ENCODE results near the gene SMG9. TPM values are rescaled to one million over a fixed set of nuclear protein-coding genes. Genes with fewer than 3 reads are reported as not detected.

The SMG9 gene
- polyA plus RNA-seq, 1 of the 3 experiments (the other 2 are of a cell fraction): 24.3 TPM

DNA sequence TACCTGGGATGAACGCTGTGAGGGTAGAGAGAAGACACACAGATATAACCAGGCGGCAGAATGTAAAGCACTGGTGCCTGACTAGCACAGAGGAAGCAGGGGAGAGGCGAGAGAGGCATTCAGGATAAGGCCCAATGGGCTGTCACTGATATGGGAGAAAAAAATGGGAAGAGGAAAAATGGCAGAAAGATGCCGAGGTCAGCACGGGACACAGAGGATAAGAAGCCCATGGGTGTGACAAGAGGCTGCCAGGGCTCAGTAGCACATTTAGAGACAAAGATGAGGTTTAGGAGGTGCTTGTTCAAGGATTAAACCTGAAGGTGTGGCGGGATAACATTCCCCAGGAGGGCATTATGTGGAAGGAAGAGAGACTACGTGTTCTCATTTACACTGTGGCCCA lies 5.6 kb downstream of the SMG9 start:
- Histone ChIP-seq H2AFZ (ENCODE audit: low read depth) (no peak overlapping the region), H3K79me2 (ENCODE audit: insufficient read depth) (peaks cover 54% of the 10 kb centered on the region), H3K27ac (ENCODE audit: low read depth in 2 of 2, low read length in 1 of 2) (no peak overlapping the region), H3K9ac (no peak overlapping the region), H3K9me2 (no peaks in the 10 kb centered on the region), H4K20me1 (ENCODE audit: insufficient read depth) (peaks cover 13% of the 10 kb centered on the region), H3K4me2 (no peak overlapping the region), H3K4me3 (ENCODE audit: low read depth in 2 of 2, low read length in 1 of 2) (no peak overlapping the region), H3F3A (replicated peaks; ENCODE audit: insufficient read depth) (peaks cover 32% of the 10 kb centered on the region), H3K36me3 (replicated peaks in 1 of 2; ENCODE audit: control insufficient read depth in 1 of 2, insufficient read depth in 2 of 2, low read length in 1 of 2) (peaks cover 60 to 63% of the 10 kb centered on the region in 2 experiments), H3K9me3 (no peaks in the 10 kb centered on the region), H3K27me3 (ENCODE audit: insufficient read depth) (no peaks in the 10 kb centered on the region), H3K4me1 (ENCODE audit: control insufficient read depth in 1 of 2, insufficient read depth in 2 of 2, low read depth in 1 of 2, low read length in 1 of 2) (peaks cover 7 to 17% of the 10 kb centered on the region in 2 experiments; a peak in 2 of 4 replicates)
- no peak for DNase-seq
- WGBS (ENCODE audit: low lambda C conversion rate): 92% methylated on average over 7 of the region's 7 CpGs
- ChIA-PET POLR2A (no interaction called here), CTCF (interaction anchor here (0.9 to 1.5 kb wide), 3 partner anchors 12 to 60 kb away, joined by 3 to 4 read pairs (median 3); no protein-coding TSS in a partner anchor)
- TF ChIP-seq, protein P1, sequence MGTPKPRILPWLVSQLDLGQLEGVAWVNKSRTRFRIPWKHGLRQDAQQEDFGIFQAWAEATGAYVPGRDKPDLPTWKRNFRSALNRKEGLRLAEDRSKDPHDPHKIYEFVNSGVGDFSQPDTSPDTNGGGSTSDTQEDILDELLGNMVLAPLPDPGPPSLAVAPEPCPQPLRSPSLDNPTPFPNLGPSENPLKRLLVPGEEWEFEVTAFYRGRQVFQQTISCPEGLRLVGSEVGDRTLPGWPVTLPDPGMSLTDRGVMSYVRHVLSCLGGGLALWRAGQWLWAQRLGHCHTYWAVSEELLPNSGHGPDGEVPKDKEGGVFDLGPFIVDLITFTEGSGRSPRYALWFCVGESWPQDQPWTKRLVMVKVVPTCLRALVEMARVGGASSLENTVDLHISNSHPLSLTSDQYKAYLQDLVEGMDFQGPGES (IDR thresholded peaks at IDR 0.05; ENCODE audit: low read depth, low read length): no peak
- no peak for TF ChIP-seq EZH2phosphoT487 (IDR thresholded peaks at IDR 0.05; ENCODE audit: borderline replicate concordance, low read depth)
- TF ChIP-seq MEF2A (IDR thresholded peaks at IDR 0.05; ENCODE audit: borderline replicate concordance, low read depth): no peak
- TF ChIP-seq, protein P2, sequence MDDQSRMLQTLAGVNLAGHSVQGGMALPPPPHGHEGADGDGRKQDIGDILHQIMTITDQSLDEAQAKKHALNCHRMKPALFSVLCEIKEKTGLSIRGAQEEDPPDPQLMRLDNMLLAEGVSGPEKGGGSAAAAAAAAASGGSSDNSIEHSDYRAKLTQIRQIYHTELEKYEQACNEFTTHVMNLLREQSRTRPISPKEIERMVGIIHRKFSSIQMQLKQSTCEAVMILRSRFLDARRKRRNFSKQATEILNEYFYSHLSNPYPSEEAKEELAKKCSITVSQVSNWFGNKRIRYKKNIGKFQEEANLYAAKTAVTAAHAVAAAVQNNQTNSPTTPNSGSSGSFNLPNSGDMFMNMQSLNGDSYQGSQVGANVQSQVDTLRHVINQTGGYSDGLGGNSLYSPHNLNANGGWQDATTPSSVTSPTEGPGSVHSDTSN (IDR thresholded peaks at IDR 0.05): no peak

DNA sequence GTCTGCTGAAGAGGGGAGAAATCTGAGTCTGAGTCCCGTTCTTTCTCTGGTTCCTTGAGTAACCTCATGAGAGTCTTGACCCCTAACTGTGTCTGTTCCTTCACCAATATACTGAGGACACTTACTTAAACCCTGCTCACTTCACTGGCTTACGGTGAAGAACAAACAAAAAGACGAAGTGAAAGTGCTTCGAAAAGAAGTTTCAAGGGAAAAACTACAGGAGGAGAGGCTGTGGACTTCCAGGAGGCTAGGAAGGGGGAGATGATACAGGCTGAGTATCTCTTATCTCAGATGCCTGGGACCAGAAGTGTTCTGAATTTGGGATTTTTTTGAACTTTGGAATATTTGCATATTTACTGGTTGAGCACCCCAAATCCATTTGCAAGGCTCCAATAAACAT lies 6.1 kb downstream of the SMG9 start:
- 92% methylated on average over 4 of the region's 4 CpGs for WGBS (ENCODE audit: low lambda C conversion rate)
- Histone ChIP-seq H3K4me3 (ENCODE audit: low read depth in 2 of 2, low read length in 1 of 2) (no peak overlapping the region), H3K9me2 (no peaks in the 10 kb centered on the region), H3F3A (replicated peaks; ENCODE audit: insufficient read depth) (peaks cover 30% of the 10 kb centered on the region), H4K20me1 (ENCODE audit: insufficient read depth) (peaks cover 13% of the 10 kb centered on the region), H2AFZ (ENCODE audit: low read depth) (no peak overlapping the region), H3K27me3 (ENCODE audit: insufficient read depth) (no peaks in the 10 kb centered on the region), H3K36me3 (replicated peaks in 1 of 2; ENCODE audit: control insufficient read depth in 1 of 2, insufficient read depth in 2 of 2, low read length in 1 of 2) (peaks cover 64 to 66% of the 10 kb centered on the region in 2 experiments), H3K9ac (no peak overlapping the region), H3K4me2 (no peak overlapping the region), H3K79me2 (ENCODE audit: insufficient read depth) (peaks cover 49% of the 10 kb centered on the region), H3K9me3 (no peaks in the 10 kb centered on the region), H3K27ac (ENCODE audit: low read depth in 2 of 2, low read length in 1 of 2) (no peak overlapping the region), H3K4me1 (ENCODE audit: control insufficient read depth in 1 of 2, insufficient read depth in 2 of 2, low read depth in 1 of 2, low read length in 1 of 2) (peaks cover 4 to 15% of the 10 kb centered on the region in 2 experiments; a peak in 2 of 4 replicates)
- ChIA-PET CTCF (interaction anchor here (0.9 kb wide), 1 partner anchor 37 kb away, joined by 4 read pairs; no protein-coding TSS in a partner anchor), POLR2A (no interaction called here)
- TF ChIP-seq POLR2AphosphoS5 (IDR thresholded peaks at IDR 0.05; ENCODE audit: low read depth, low read length) (no peak), MEF2A (IDR thresholded peaks at IDR 0.05; ENCODE audit: borderline replicate concordance, low read depth) (no peak), GABPA (IDR thresholded peaks at IDR 0.05; ENCODE audit: low read depth) (no peak)
- DNase-seq: no peak

DNA sequence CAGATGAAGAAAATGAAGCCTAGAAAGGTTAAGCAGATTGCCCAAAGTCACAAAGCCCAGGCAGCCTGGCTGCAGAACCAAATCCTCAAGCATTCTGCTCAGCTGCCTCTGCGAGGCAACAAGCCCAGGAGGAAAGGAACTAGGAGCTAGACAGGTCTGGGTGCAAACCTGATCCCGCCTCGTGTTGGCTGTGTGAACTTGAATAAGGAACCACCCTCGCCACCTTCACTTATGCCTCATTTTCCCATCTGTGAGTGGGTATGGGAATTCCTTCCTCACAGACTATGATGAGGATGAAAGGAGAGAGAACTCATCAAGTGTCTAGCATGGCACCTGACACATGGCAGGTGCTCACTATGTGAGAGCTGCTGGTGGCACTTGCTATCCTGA lies 6.6 kb downstream of the SMG9 start:
- H2AFZ ChIP-seq (ENCODE audit: low read depth): no peak overlapping the region
- DNase-seq: no peak
- 89% methylated on average over 4 of the region's 4 CpGs for WGBS (ENCODE audit: low lambda C conversion rate)
- H3K36me3 ChIP-seq (replicated peaks in 1 of 2; ENCODE audit: control insufficient read depth in 1 of 2, insufficient read depth in 2 of 2, low read length in 1 of 2): peaks cover 66% of the 10 kb centered on the region in 2 experiments
- H3K4me1 ChIP-seq (ENCODE audit: control insufficient read depth in 1 of 2, insufficient read depth in 2 of 2, low read depth in 1 of 2, low read length in 1 of 2): peaks cover 0 to 10% of the 10 kb centered on the region in 2 experiments; a peak in 2 of 4 replicates
- H3F3A ChIP-seq (replicated peaks; ENCODE audit: insufficient read depth): peaks cover 28% of the 10 kb centered on the region
- H4K20me1 ChIP-seq (ENCODE audit: insufficient read depth): peaks cover 13% of the 10 kb centered on the region
- H3K4me3 ChIP-seq (ENCODE audit: low read depth in 2 of 2, low read length in 1 of 2): no peak overlapping the region
- POLR2A ChIA-PET: no interaction called here
- H3K9ac ChIP-seq: no peak overlapping the region
- H3K9me3 ChIP-seq: no peaks in the 10 kb centered on the region
- no peaks in the 10 kb centered on the region for H3K9me2 ChIP-seq
- H3K27ac ChIP-seq (ENCODE audit: low read depth in 2 of 2, low read length in 1 of 2): no peak overlapping the region
- peaks cover 44% of the 10 kb centered on the region for H3K79me2 ChIP-seq (ENCODE audit: insufficient read depth)
- H3K4me2 ChIP-seq: no peak overlapping the region
- CTCF ChIA-PET: interaction anchor here (0.9 kb wide), 1 partner anchor 37 kb away, joined by 4 read pairs; no protein-coding TSS in a partner anchor
- no peaks in the 10 kb centered on the region for H3K27me3 ChIP-seq (ENCODE audit: insufficient read depth)
- no peak for TF ChIP-seq SIN3A (IDR thresholded peaks at IDR 0.05; ENCODE audit: borderline replicate concordance, low read depth, low read length)
- TF ChIP-seq NRF1 (IDR thresholded peaks at IDR 0.05; ENCODE audit: low read depth, low read length): no peak
- TF ChIP-seq POLR2AphosphoS5 (IDR thresholded peaks at IDR 0.05; ENCODE audit: low read depth, low read length): no peak
- no peak for TF ChIP-seq MEF2A (IDR thresholded peaks at IDR 0.05; ENCODE audit: borderline replicate concordance, low read depth)
- TF ChIP-seq, protein P3, sequence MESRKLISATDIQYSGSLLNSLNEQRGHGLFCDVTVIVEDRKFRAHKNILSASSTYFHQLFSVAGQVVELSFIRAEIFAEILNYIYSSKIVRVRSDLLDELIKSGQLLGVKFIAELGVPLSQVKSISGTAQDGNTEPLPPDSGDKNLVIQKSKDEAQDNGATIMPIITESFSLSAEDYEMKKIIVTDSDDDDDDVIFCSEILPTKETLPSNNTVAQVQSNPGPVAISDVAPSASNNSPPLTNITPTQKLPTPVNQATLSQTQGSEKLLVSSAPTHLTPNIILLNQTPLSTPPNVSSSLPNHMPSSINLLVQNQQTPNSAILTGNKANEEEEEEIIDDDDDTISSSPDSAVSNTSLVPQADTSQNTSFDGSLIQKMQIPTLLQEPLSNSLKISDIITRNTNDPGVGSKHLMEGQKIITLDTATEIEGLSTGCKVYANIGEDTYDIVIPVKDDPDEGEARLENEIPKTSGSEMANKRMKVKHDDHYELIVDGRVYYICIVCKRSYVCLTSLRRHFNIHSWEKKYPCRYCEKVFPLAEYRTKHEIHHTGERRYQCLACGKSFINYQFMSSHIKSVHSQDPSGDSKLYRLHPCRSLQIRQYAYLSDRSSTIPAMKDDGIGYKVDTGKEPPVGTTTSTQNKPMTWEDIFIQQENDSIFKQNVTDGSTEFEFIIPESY (IDR thresholded peaks at IDR 0.05; ENCODE audit: borderline replicate concordance, low read depth): no peak
- TF ChIP-seq, protein P1 (IDR thresholded peaks at IDR 0.05; ENCODE audit: low read depth, low read length): no peak
- no peak for TF ChIP-seq ELF1 (IDR thresholded peaks at IDR 0.05)
- no peak for TF ChIP-seq MXI1 (IDR thresholded peaks at IDR 0.05; ENCODE audit: low read depth, low read length)
- TF ChIP-seq, protein P4, sequence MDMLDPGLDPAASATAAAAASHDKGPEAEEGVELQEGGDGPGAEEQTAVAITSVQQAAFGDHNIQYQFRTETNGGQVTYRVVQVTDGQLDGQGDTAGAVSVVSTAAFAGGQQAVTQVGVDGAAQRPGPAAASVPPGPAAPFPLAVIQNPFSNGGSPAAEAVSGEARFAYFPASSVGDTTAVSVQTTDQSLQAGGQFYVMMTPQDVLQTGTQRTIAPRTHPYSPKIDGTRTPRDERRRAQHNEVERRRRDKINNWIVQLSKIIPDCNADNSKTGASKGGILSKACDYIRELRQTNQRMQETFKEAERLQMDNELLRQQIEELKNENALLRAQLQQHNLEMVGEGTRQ (IDR thresholded peaks at IDR 0.05; ENCODE audit: borderline replicate concordance, low read depth, low read length): no peak
- TF ChIP-seq FOSL2 (IDR thresholded peaks at IDR 0.05; ENCODE audit: borderline replicate concordance, low read depth): no peak
- TF ChIP-seq RCOR1 (IDR thresholded peaks at IDR 0.05; ENCODE audit: low read length): no peak
- no peak for TF ChIP-seq TCF12 (IDR thresholded peaks at IDR 0.05)

Measured in SK-N-SH (cell line).